ENCODE results near the gene URB1. TPM values are rescaled to one million over a fixed set of nuclear protein-coding genes. Genes with fewer than 3 reads are reported as not detected.

URB1 gene
- total RNA-seq, 1 donor from 2014 or later: 15.5 TPM

- no peaks in the 10 kb centered on the region for H3K27me3 Mint-ChIP-seq (ENCODE audit: unreplicated experiment)
- no peak for TF ChIP-seq CTCF (IDR thresholded peaks at IDR 0.05; ENCODE audit: partially characterized antibody, unreplicated experiment)
- H3K4me1 Mint-ChIP-seq (ENCODE audit: low read depth, unreplicated experiment): peaks cover 13% of the 10 kb centered on the region
- H3K9me3 Mint-ChIP-seq (ENCODE audit: unreplicated experiment): peaks cover 5% of the 10 kb centered on the region
- H3K4me3 Mint-ChIP-seq (ENCODE audit: unreplicated experiment): no peak overlapping the region
- peak overlapping the region; percentile 43 for H3K27ac Mint-ChIP-seq (ENCODE audit: unreplicated experiment)
- no peak for DNase-seq
- peaks cover 8% of the 10 kb centered on the region for H3K36me3 Mint-ChIP-seq (ENCODE audit: unreplicated experiment)
Observed at GRCh38 chr21:32350981-32351380, 41.8 kb downstream of the URB1 start.

- no peak for DNase-seq
- H3K27me3 Mint-ChIP-seq (ENCODE audit: unreplicated experiment): no peaks in the 10 kb centered on the region
- peaks cover 8% of the 10 kb centered on the region for H3K36me3 Mint-ChIP-seq (ENCODE audit: unreplicated experiment)
Observed at GRCh38 chr21:32350211-32350980, 42.4 kb downstream of the URB1 start.

GRCh38 chr21:32349333-32349944 is 43.4 kb downstream of the URB1 start:
- TF ChIP-seq CTCF (IDR thresholded peaks at IDR 0.05; ENCODE audit: partially characterized antibody, unreplicated experiment): no peak
- peaks cover 13% of the 10 kb centered on the region for H3K4me1 Mint-ChIP-seq (ENCODE audit: low read depth, unreplicated experiment)
- H3K27ac Mint-ChIP-seq (ENCODE audit: unreplicated experiment): no peak overlapping the region
- DNase-seq: no peak
- H3K9me3 Mint-ChIP-seq (ENCODE audit: unreplicated experiment): peaks cover 7% of the 10 kb centered on the region
- H3K27me3 Mint-ChIP-seq (ENCODE audit: unreplicated experiment): no peaks in the 10 kb centered on the region
- H3K36me3 Mint-ChIP-seq (ENCODE audit: unreplicated experiment): peaks cover 16% of the 10 kb centered on the region
- no peak overlapping the region for H3K4me3 Mint-ChIP-seq (ENCODE audit: unreplicated experiment)

More at GRCh38 chr21:32350211-32350980, 42.4 kb downstream of the URB1 start:
- peaks cover 5% of the 10 kb centered on the region for H3K9me3 Mint-ChIP-seq (ENCODE audit: unreplicated experiment)
- TF ChIP-seq CTCF (IDR thresholded peaks at IDR 0.05; ENCODE audit: partially characterized antibody, unreplicated experiment): no peak
- H3K4me3 Mint-ChIP-seq (ENCODE audit: unreplicated experiment): no peak overlapping the region
- peaks cover 13% of the 10 kb centered on the region for H3K4me1 Mint-ChIP-seq (ENCODE audit: low read depth, unreplicated experiment)
- peak overlapping the region; percentile 43 for H3K27ac Mint-ChIP-seq (ENCODE audit: unreplicated experiment)

GRCh38 chr21:32348604-32349332 is 44.0 kb downstream of the URB1 start:
- peaks cover 13% of the 10 kb centered on the region for H3K4me1 Mint-ChIP-seq (ENCODE audit: low read depth, unreplicated experiment)
- no peak overlapping the region for H3K4me3 Mint-ChIP-seq (ENCODE audit: unreplicated experiment)
- peaks cover 7% of the 10 kb centered on the region for H3K9me3 Mint-ChIP-seq (ENCODE audit: unreplicated experiment)
- TF ChIP-seq CTCF (IDR thresholded peaks at IDR 0.05; ENCODE audit: partially characterized antibody, unreplicated experiment): no peak
- no peak overlapping the region for H3K27ac Mint-ChIP-seq (ENCODE audit: unreplicated experiment)
- no peak for DNase-seq
- H3K36me3 Mint-ChIP-seq (ENCODE audit: unreplicated experiment): peaks cover 19% of the 10 kb centered on the region
- H3K27me3 Mint-ChIP-seq (ENCODE audit: unreplicated experiment): no peaks in the 10 kb centered on the region

Measured in glutamatergic neuron (in vitro differentiated cells).